HG02938 (cell line): ENCODE measurements around the gene USP34.
"Not testable (repeated sequence)": the region's sequence is repeated elsewhere in the genome, so short reads cannot be mapped to it uniquely, and the experiment has no call there.

Source experiments
- ATAC-seq: cut with Tn5 transposase; IDR thresholded peaks from one replicate; pipeline ENCODE4 v1.9.1; 2021; ENCODE audit warnings: mild to moderate bottlenecking, moderate library complexity; ENCODE audit not compliant: unreplicated experiment

Gene USP34

GRCh38 chr2:61193670-61194561, 277.0 kb downstream of the USP34 start:
- no peak for ATAC-seq

- ATAC-seq = no peak
Measured at GRCh38 chr2:61187085-61187484, 283.8 kb downstream of the USP34 start.

GRCh38 chr2:61185231-61185728, 285.6 kb downstream of the USP34 start:
- no peak for ATAC-seq

- no peak for ATAC-seq
Measured at GRCh38 chr2:61184263-61184662, 286.6 kb downstream of the USP34 start.

- ATAC-seq = no peak
Measured at GRCh38 chr2:61183795-61184194, 287.1 kb downstream of the USP34 start.

GRCh38 chr2:61182059-61182383, 288.9 kb downstream of the USP34 start:
- no peak for ATAC-seq

- ATAC-seq = no peak
Measured at GRCh38 chr2:61181382-61182058, 289.4 kb downstream of the USP34 start.

GRCh38 chr2:61180686-61181085, 290.2 kb downstream of the USP34 start:
- ATAC-seq = no peak

GRCh38 chr2:61179701-61180639, 290.9 kb downstream of the USP34 start:
- ATAC-seq = no peak

- ATAC-seq = no peak
Measured at GRCh38 chr2:61178603-61179545, 292.0 kb downstream of the USP34 start.

GRCh38 chr2:61177727-61178549, 292.9 kb downstream of the USP34 start:
- peak; percentile 37 for ATAC-seq

- peak; percentile 64 for ATAC-seq
Measured at GRCh38 chr2:61176755-61177726, 293.8 kb downstream of the USP34 start.

- no peak for ATAC-seq
Measured at GRCh38 chr2:61175036-61175435, 295.9 kb downstream of the USP34 start.

- no peak for ATAC-seq
Measured at GRCh38 chr2:61173116-61173515, 297.8 kb downstream of the USP34 start.

GRCh38 chr2:61172671-61173070, 298.2 kb downstream of the USP34 start:
- ATAC-seq = no peak

- no peak for ATAC-seq
Measured at GRCh38 chr2:61167579-61167978, 303.3 kb downstream of the USP34 start.

GRCh38 chr2:61165946-61166345, 304.9 kb downstream of the USP34 start:
- ATAC-seq = no peak

- not testable (repeated sequence) for ATAC-seq
Measured at GRCh38 chr2:61165082-61165481, 305.8 kb downstream of the USP34 start.
